T-cell (primary cell): ENCODE measurements around the gene APLP2. TPM values are rescaled to one million over a fixed set of nuclear protein-coding genes. Genes with fewer than 3 reads are reported as not detected.

Source experiments
- ATAC-seq, 4 experiments: fragments of 200-7000 bp in 3 of 4; fragments of 150-1000 bp in 1 of 4; cut with Tn5 transposase; replicated peaks in 1 of 4; 1 replicate in 3 of 4; 2 replicates in 1 of 4; pipeline ENCODE4 v1.10.0; 2021; ENCODE audit warnings: moderate library complexity in 3 of 4, mild to moderate bottlenecking in 2 of 4, moderate number of reproducible peaks in 1 of 4
- CTCF ChIA-PET, 2 donors: fragments of 300-600 bp; sonication (Branson Sonifier 250); formaldehyde crosslinking; loops; one replicate each; lab custom pipeline; 2022; ENCODE audit warnings: antibody characterized with exemption in 2 of 2; lab: Charles Lee
- POLR2A ChIA-PET, 2 donors: fragments of 300-600 bp; sonication (Branson Sonifier 250); formaldehyde crosslinking; loops; one replicate each; lab custom pipeline; 2022; ENCODE audit warnings: antibody characterized with exemption in 2 of 2; lab: Charles Lee
- DNase-seq, 35 experiments: peaks; one replicate each; pipeline versions ENCODE4 v3.0.0 to v3.0.0-alpha.2; 2013 to 2023
- H3K27ac ChIP-seq: one replicate; pipeline ENCODE4 v1.5.1; 2013; ENCODE audit warnings: low read length
- H3K27me3 ChIP-seq, 2 experiments: replicated peaks in 1 of 2; 1 replicate in 1 of 2; 2 replicates in 1 of 2; pipeline versions ENCODE4 v1.6.1 to v1.7.0; 2013; ENCODE audit warnings: low read length in 1 of 2, mixed read lengths in 1 of 2; ENCODE audit not compliant: control insufficient read depth in 2 of 2, insufficient read depth in 2 of 2; ENCODE audit errors: extremely low read depth in 1 of 2
- H3K36me3 ChIP-seq, 2 donors: 1 replicate in 1 of 2; 2 replicates in 1 of 2; pipeline versions ENCODE4 v1.6.1 to v1.7.0; 2013; ENCODE audit warnings: low read length in 1 of 2; ENCODE audit not compliant: control insufficient read depth in 2 of 2, insufficient read depth in 1 of 2; ENCODE audit errors: extremely low read depth in 1 of 2
- H3K4me1 ChIP-seq, 2 experiments: 1 replicate in 1 of 2; 2 replicates in 1 of 2; pipeline versions ENCODE4 v1.6.1 to v1.7.0; 2013; ENCODE audit warnings: low read length in 2 of 2, mixed read lengths in 1 of 2; ENCODE audit not compliant: insufficient read depth in 2 of 2, control insufficient read depth in 1 of 2; ENCODE audit errors: extremely low read depth in 1 of 2
- H3K4me3 ChIP-seq, 2 donors: 1 replicate in 1 of 2; 2 replicates in 1 of 2; pipeline versions ENCODE4 v1.5.1 to v1.7.0; 2013; ENCODE audit warnings: mild to moderate bottlenecking in 2 of 2, low read length in 1 of 2, moderate library complexity in 1 of 2; ENCODE audit not compliant: control insufficient read depth in 1 of 2; ENCODE audit errors: extremely low read depth in 1 of 2
- H3K9me3 ChIP-seq: 2 replicates; pipeline ENCODE4 v1.7.0; 2013
- H3K27ac Mint-ChIP-seq, 2 donors: one replicate each; pipeline ENCODE4 v1.8.0; 2020 to 2021; ENCODE audit warnings: mild to moderate bottlenecking in 2 of 2, mixed read lengths in 2 of 2
- H3K27me3 Mint-ChIP-seq, 2 donors: one replicate each; pipeline ENCODE4 v1.8.0; 2021 to 2022; ENCODE audit warnings: mixed read lengths in 2 of 2
- H3K36me3 Mint-ChIP-seq: one replicate; pipeline ENCODE4 v1.8.0; 2021; ENCODE audit warnings: mixed read lengths
- H3K4me1 Mint-ChIP-seq, 3 donors: one replicate each; pipeline ENCODE4 v1.8.0; 2020 to 2022; ENCODE audit warnings: mixed read lengths in 3 of 3, mild to moderate bottlenecking in 1 of 3
- H3K4me3 Mint-ChIP-seq, 3 donors: one replicate each; pipeline ENCODE4 v1.8.0; 2020 to 2022; ENCODE audit warnings: mild to moderate bottlenecking in 3 of 3, mixed read lengths in 3 of 3, moderate library complexity in 3 of 3
- H3K9me3 Mint-ChIP-seq, 3 donors: one replicate each; pipeline ENCODE4 v1.8.0; 2020 to 2022; ENCODE audit warnings: mixed read lengths in 3 of 3
- WGBS: methylation state at CpG from one replicate; pipeline ENCODE4 v1.1.5; 2013; ENCODE audit warnings: missing lambda C conversion rate; ENCODE audit not compliant: insufficient coverage; 5-methylcytosine and 5-hydroxymethylcytosine counted together
- total RNA-seq, 35 experiments: library from RNA in 6 of 35; stranded (reverse) in 6 of 35; fragments of 120-200 nt in 1 of 35; gene quantifications; one replicate each; pipeline versions ENCODE4 v1.2.1 to v1.2.4 and lab custom pipeline; 2013 to 2026

The APLP2 gene
- total RNA-seq, 5 donors from 2014 or later (not counting 1 experiment from before 2014, with no cell fraction given) = 36.4 to 61.9 (median 51.0) TPM

DNA sequence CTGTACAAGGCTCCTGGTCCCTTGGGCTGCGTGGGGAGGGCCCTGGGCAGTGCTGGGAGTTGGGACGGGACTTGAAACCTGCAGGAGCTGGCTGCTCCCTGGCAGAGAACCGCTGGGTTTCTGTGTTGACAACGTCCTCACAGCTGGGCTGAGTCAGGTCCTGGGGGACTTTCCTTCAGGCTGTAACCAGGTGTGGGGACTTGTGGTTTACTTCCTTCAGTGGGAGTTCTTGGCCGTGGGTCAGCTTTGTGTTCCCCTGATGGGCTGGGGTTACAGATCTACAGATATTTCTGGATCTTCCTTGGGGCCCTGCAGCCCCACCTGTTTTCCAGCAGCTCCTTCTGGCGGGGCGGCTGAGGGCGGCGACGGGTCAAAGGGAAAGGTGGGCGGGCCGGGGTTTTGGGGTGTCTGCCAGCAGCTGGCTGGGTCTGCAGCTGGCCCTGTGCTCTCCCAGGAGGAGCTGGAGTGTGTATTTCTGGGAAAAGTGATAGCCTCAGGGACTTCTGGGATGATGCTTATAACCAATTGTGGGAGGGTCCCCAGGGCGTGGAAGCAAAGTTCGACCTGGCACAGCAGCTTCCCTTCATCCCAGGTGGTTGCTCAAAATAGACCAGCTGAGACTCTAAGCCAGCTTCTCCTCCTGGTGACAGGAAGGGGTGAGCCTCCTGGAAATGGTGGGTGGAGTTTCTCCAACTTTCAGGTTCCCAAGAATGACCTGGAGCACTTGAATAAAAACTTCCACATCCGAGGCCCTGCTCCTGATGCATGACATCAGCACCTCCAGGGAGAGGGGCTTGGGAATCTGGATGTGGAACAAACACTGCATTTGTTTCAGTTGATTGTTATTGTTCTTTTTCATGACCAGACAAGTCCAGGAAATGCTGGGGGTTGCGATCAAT is 109.0 kb downstream of the APLP2 start:
- Mint-ChIP-seq H3K36me3 (no peaks in the 10 kb centered on the region), H3K4me3 (no peak overlapping the region), H3K27ac (no peak overlapping the region), H3K9me3 (peaks cover 5 to 6% (median 6%) of the 10 kb centered on the region in 3 donors), H3K4me1 (peaks cover 0 to 2% (median 0%) of the 10 kb centered on the region in 3 donors), H3K27me3 (peaks cover 8 to 11% of the 10 kb centered on the region in 2 donors)
- Histone ChIP-seq H3K27ac (no peak overlapping the region), H3K27me3 (peaks cover 0 to 33% of the 10 kb centered on the region in 2 experiments), H3K36me3 (no peaks in the 10 kb centered on the region), H3K9me3 (no peaks in the 10 kb centered on the region), H3K4me1 (no peaks in the 10 kb centered on the region), H3K4me3 (no peak overlapping the region)
- ATAC-seq (no peak), DNase-seq (no peak)
- WGBS = 62% methylated on average over 6 of the region's 16 CpGs
- POLR2A ChIA-PET = interaction anchor here in 1 of 2 donors (0.7 kb wide), 1 partner anchor 691 kb away, joined by 3 read pairs; no protein-coding TSS in a partner anchor
- CTCF ChIA-PET = no interaction called here

DNA sequence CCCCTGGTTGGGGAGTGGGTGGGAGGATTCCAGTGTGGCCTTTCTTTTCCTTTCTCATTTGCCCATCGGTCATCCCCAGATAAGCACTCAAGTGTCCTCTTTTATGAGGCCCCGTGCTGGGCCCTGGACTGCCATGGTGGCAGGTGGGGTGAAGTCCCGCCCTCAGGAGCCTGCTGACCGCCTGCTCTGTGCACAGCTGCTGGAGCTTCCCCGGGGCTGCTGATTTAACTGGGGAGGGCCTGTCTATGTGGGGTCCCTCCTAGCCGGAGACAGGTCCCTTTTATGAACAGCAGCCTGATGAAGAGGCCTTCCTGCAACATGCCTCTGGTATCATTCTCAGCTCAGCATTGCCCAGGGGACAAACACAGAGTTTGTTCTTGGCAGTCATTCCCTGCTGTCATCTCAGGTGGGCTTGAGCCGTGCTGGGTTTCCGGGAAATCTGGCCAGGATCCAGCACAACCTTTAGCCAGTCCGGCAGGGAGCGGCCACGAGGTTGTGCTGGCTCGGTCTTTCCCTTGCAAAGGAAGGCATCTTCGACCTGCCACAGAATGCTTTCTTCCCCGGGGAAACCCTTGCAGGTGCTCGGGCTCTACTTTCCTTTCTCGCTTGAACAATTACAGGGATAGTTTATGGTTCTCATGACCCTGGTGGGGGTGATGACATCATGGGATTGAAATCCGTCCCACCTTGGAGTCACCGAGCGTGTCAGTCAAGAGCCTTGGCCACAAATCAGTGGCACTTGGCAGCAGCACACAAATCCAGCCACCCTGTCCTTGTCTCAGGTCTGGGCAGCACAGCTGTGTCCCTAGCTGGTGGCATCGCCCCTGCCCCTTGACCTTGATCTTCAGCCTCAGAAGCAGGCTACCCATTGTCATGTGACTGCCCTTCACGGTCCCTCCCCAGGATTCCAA is 110.0 kb downstream of the APLP2 start:
- H3K27me3 ChIP-seq = peaks cover 0 to 33% of the 10 kb centered on the region in 2 experiments
- no peak overlapping the region for H3K4me3 ChIP-seq
- H3K36me3 ChIP-seq = no peaks in the 10 kb centered on the region
- Mint-ChIP-seq H3K27ac (no peak overlapping the region), H3K9me3 (peaks cover 4 to 6% (median 4%) of the 10 kb centered on the region in 3 donors), H3K4me3 (no peak overlapping the region), H3K36me3 (no peaks in the 10 kb centered on the region), H3K4me1 (peaks cover 0 to 2% (median 0%) of the 10 kb centered on the region in 3 donors), H3K27me3 (peaks cover 9 to 13% of the 10 kb centered on the region in 2 donors)
- no peak overlapping the region for H3K27ac ChIP-seq
- DNase-seq (no peak), ATAC-seq (no peak)
- no peaks in the 10 kb centered on the region for H3K4me1 ChIP-seq
- H3K9me3 ChIP-seq = no peaks in the 10 kb centered on the region
- ChIA-PET POLR2A (interaction anchor here in 1 of 2 donors (0.6 kb wide), 1 partner anchor 276 kb away, joined by 5 read pairs; no protein-coding TSS in a partner anchor), CTCF (no interaction called here)
- WGBS = 83% methylated on average over 18 of the region's 21 CpGs

DNA sequence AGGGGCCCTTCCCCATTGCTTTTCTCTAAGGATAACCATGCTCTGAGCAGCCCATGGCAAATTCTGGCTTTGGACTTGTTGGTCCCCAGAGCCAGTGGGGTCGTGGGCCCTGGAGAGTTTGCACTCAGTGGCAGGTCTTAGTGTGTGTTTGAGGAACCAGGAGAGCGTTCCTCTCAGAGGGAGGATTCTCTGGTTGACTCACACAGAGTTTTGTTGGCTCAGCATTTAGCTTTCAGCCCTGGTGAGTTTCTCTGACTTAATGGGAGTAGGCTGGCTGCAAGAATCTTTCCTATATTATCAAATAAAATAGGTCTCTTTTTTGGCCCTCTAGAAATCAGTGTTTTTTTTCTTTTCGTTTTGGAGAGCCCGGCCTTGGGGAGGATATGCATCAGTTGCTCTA is 110.8 kb downstream of the APLP2 start:
- no peak for ATAC-seq
- Histone ChIP-seq H3K9me3 (no peaks in the 10 kb centered on the region), H3K4me1 (no peaks in the 10 kb centered on the region), H3K36me3 (no peaks in the 10 kb centered on the region), H3K4me3 (no peak overlapping the region), H3K27me3 (peaks cover 0 to 33% of the 10 kb centered on the region in 2 experiments), H3K27ac (no peak overlapping the region)
- no peak for DNase-seq
- ChIA-PET POLR2A (no interaction called here), CTCF (no interaction called here)
- no peak overlapping the region for H3K4me3 Mint-ChIP-seq
- WGBS = 29% methylated on average over 1 of the region's 4 CpGs
- no peaks in the 10 kb centered on the region for H3K36me3 Mint-ChIP-seq
- H3K27me3 Mint-ChIP-seq = peaks cover 5 to 13% of the 10 kb centered on the region in 2 donors
- H3K27ac Mint-ChIP-seq = no peak overlapping the region
- H3K9me3 Mint-ChIP-seq = no peaks in the 10 kb centered on the region
- peaks cover 0 to 2% (median 0%) of the 10 kb centered on the region in 3 donors for H3K4me1 Mint-ChIP-seq

DNA sequence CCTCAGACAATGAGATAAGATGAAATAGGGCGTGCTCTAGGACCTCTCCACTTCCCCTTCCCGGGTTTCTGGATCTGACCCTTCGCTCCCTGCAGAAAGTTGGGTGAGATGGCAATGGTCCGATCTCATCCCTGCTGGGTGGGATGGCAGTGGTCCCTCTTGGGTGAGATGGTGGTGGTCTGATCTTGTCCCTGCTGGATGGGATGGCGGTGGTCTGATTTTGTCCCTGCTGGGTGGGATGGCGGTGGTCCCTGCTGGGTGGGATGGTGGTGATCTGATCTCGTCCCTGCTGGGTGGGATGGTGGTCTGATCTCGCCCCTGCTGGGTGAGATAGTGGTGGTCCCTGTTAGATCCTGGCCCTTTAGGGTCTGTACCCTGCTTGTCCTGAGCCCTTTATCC is 111.2 kb downstream of the APLP2 start:
- Histone ChIP-seq H3K4me1 (no peaks in the 10 kb centered on the region), H3K36me3 (no peaks in the 10 kb centered on the region), H3K27me3 (peaks cover 0 to 33% of the 10 kb centered on the region in 2 experiments), H3K27ac (no peak overlapping the region), H3K9me3 (no peaks in the 10 kb centered on the region), H3K4me3 (no peak overlapping the region)
- Mint-ChIP-seq H3K4me3 (no peak overlapping the region), H3K27ac (no peak overlapping the region), H3K27me3 (peaks cover 5 to 13% of the 10 kb centered on the region in 2 donors), H3K9me3 (no peaks in the 10 kb centered on the region), H3K4me1 (peaks cover 0 to 2% (median 0%) of the 10 kb centered on the region in 3 donors), H3K36me3 (no peaks in the 10 kb centered on the region)
- POLR2A ChIA-PET = no interaction called here
- ATAC-seq (no peak), DNase-seq (no peak)
- CTCF ChIA-PET = no interaction called here
- WGBS = 93% methylated on average over 3 of the region's 8 CpGs

DNA sequence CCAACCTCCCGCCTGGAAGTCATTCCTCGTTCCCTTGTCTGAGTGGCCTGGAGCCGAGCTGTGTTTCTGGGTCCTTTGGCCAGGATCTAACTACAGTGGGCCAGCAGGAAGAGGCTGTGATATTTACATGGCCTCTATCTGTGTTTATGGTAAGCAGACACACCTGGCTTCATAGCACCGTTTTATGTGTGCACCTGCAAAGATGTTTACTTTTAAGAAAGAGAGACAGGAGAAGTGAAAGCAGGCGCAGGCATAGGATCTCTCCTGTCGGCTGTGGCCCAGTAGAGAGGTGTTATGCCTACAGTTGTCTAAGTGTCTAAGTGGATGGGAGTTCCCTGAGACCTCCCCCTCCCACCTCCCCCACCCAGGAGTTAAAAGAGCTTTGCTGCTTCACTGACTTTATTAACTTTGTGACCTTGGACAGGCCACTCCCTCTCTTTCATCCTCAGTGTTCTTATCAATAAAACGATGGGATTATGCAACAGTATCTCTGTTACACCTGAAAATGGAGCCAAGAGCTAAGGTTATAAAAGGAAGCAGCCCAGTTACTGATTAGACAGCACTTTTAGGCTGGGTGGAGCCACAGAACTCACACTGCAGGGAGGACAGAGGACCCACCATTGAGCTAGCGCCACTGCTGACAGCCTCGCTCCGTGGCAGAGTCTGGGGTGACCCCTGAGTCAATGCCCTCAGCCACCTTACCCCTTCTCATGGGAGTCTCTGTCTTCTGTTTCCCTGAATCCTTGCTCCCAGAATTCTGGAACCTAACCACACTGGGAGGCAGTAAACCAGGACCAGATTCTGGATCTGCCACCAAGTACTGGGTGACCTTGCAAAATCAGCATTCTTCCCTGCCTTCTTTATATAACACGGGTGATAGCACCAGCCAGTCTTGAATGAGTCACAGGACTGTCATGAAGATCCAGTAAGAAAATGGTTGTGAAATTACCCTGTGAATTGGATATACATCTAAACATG is 111.9 kb downstream of the APLP2 start:
- no peaks in the 10 kb centered on the region for H3K4me1 ChIP-seq
- Mint-ChIP-seq H3K9me3 (no peaks in the 10 kb centered on the region), H3K4me1 (peaks cover 0 to 2% (median 0%) of the 10 kb centered on the region in 3 donors), H3K4me3 (no peak overlapping the region), H3K27me3 (peaks cover 5 to 13% of the 10 kb centered on the region in 2 donors), H3K36me3 (no peaks in the 10 kb centered on the region), H3K27ac (no peak overlapping the region)
- H3K36me3 ChIP-seq = no peaks in the 10 kb centered on the region
- no peak for ATAC-seq
- WGBS = 59% methylated on average over 4 of the region's 11 CpGs
- no peak overlapping the region for H3K27ac ChIP-seq
- DNase-seq = no peak
- CTCF ChIA-PET = no interaction called here
- H3K9me3 ChIP-seq = no peaks in the 10 kb centered on the region
- POLR2A ChIA-PET = no interaction called here
- H3K4me3 ChIP-seq = no peak overlapping the region
- H3K27me3 ChIP-seq = peaks cover 0 to 33% of the 10 kb centered on the region in 2 experiments
